A549 (cell line): ENCODE results near the gene LIPH. TPM values are rescaled to one million over a fixed set of nuclear protein-coding genes. Genes with fewer than 3 reads are reported as not detected.
A peak's percentile ranks its signal among the peaks of the same experiment; 100 is the strongest.
"Not testable (repeated sequence)": the region's sequence is repeated elsewhere in the genome, so short reads cannot be mapped to it uniquely, and the experiment has no call there.

Experiments used
- ATAC-seq, 2 experiments: fragments of 200-7000 bp in 1 of 2; fragments of >200 bp in 1 of 2; cut with Nextera tagmentation in 1 of 2; cut with Tn5 transposase in 1 of 2; 3 replicates each; pipeline versions ENCODE4 v1.8.0 to v1.9.1; 2018 to 2020; ENCODE audit warnings: mild to moderate bottlenecking in 1 of 2, moderate library complexity in 1 of 2
- CTCF ChIA-PET: fragments of 300-600 bp; sonication (Branson Sonifier 250); formaldehyde crosslinking; extraction: SDS; loops from one replicate; lab custom pipeline; 2021; ENCODE audit warnings: antibody characterized with exemption, inconsistent platforms; lab: Yijun Ruan, JAX
- POLR2A ChIA-PET: fragments of 350-600 bp; formaldehyde crosslinking; extraction: SDS; loops from one replicate; lab custom pipeline; 2021; ENCODE audit warnings: antibody characterized with exemption, inconsistent platforms; lab: Yijun Ruan, JAX
- DNase-seq, 2 experiments: peaks; one replicate each; pipeline versions ENCODE4 v3.0.0 to v3.0.0-alpha.2; 2011 to 2016; ENCODE audit warnings: low read depth in 1 of 2, low spot score in 1 of 2
- FAIRE-seq: peaks from 2 replicates; lab custom pipeline; 2011; peaks lifted over from hg19 to GRCh38; lab: Jason Lieb, UNC
- H3K27ac ChIP-seq, 2 experiments: fragments of >200 bp; sonication (Bioruptor Twin); formaldehyde crosslinking; 3 replicates each; pipeline ENCODE4 v1.5.1; 2016 to 2017
- H3K4me1 ChIP-seq: fragments of >200 bp; sonication (Bioruptor Twin); formaldehyde crosslinking; 3 replicates; pipeline ENCODE4 v1.6.1; 2016
- H3K4me2 ChIP-seq: fragments of >200 bp; sonication (Bioruptor Twin); formaldehyde crosslinking; 3 replicates; pipeline ENCODE4 v1.6.1; 2016
- H3K4me3 ChIP-seq: fragments of >200 bp; sonication (Bioruptor Twin); formaldehyde crosslinking; 3 replicates; pipeline ENCODE4 v1.5.1; 2016
- H3K9me3 ChIP-seq: fragments of >200 bp; sonication (Bioruptor Twin); formaldehyde crosslinking; 3 replicates; pipeline ENCODE4 v1.6.1; 2016
- CHD4 ChIP-seq: fragments of 200-600 bp; sonication (generic); IDR thresholded peaks from 2 replicates; pipeline ENCODE4 v1.6.1; 2016; ENCODE audit warnings: antibody characterized with exemption, mild to moderate bottlenecking, borderline replicate concordance
- CTCF ChIP-seq: fragments of >200 bp; sonication (Bioruptor Twin); formaldehyde crosslinking; IDR thresholded peaks from 3 replicates; pipeline ENCODE4 v1.5.1; 2016
- ELK1 ChIP-seq: fragments of 150-350 bp; IDR thresholded peaks from 2 replicates; pipeline ENCODE4 v1.6.1; 2014; ENCODE audit warnings: low read depth, mild to moderate bottlenecking, low read length
- FOSB ChIP-seq: fragments of 250-450 bp; sonication (Bioruptor Pico); IDR thresholded peaks from 2 replicates; pipeline ENCODE4 v1.5.0; 2020; ENCODE audit warnings: mild to moderate bottlenecking, moderate library complexity
- FOSL2 ChIP-seq, 2 experiments: fragments of 450-650 bp in 1 of 2; fragments of >200 bp in 1 of 2; sonication (Bioruptor Twin) in 1 of 2; formaldehyde crosslinking; IDR thresholded peaks; 2 replicates each; pipeline versions ENCODE4 v1.5.0 to v1.6.1; 2016 to 2020; ENCODE audit warnings: mild to moderate bottlenecking in 1 of 2, moderate library complexity in 1 of 2
- GATA3 ChIP-seq: IDR thresholded peaks from 2 replicates; pipeline ENCODE4 v1.6.1; 2012; ENCODE audit warnings: borderline replicate concordance
- HES2 ChIP-seq: fragments of >200 bp; sonication (Bioruptor Twin); formaldehyde crosslinking; IDR thresholded peaks from 2 replicates; pipeline ENCODE4 v1.6.1; 2016
- HEYL ChIP-seq: fragments of 250-450 bp; sonication (Bioruptor Pico); IDR thresholded peaks from 2 replicates; pipeline ENCODE4 v1.8.0; 2021; ENCODE audit warnings: mild to moderate bottlenecking, moderate library complexity
- HMGXB4 ChIP-seq: fragments of 250-450 bp; sonication (Bioruptor Pico); IDR thresholded peaks from 2 replicates; pipeline ENCODE4 v1.5.0; 2021; ENCODE audit warnings: mild to moderate bottlenecking, moderate library complexity, borderline replicate concordance
- KDM1A ChIP-seq: fragments of 200-600 bp; sonication (generic); IDR thresholded peaks from 2 replicates; pipeline ENCODE4 v1.6.1; 2016; ENCODE audit warnings: low read depth, mild to moderate bottlenecking
- MAFK ChIP-seq: fragments of 450-650 bp; IDR thresholded peaks from 2 replicates; pipeline ENCODE4 v1.6.1; 2014; ENCODE audit not compliant: partially characterized antibody
- MAX ChIP-seq: IDR thresholded peaks from 2 replicates; pipeline ENCODE4 v1.6.1; 2012
- MYC ChIP-seq: IDR thresholded peaks from 2 replicates; pipeline ENCODE4 v1.6.1; 2012; ENCODE audit warnings: mild to moderate bottlenecking, inconsistent platforms, low read length, improper control_type of control experiment, borderline replicate concordance
- RAD21 ChIP-seq, 2 experiments: fragments of >200 bp in 1 of 2; sonication (Bioruptor Twin) in 1 of 2; formaldehyde crosslinking in 1 of 2; IDR thresholded peaks in 1 of 2; conservative IDR thresholded peaks in 1 of 2; 2 replicates in 1 of 2; 3 replicates in 1 of 2; pipeline ENCODE4 v1.6.1; 2012 to 2018; ENCODE audit warnings: inconsistent platforms in 1 of 2
- RARB ChIP-seq: fragments of 250-450 bp; sonication (Bioruptor Pico); IDR thresholded peaks from 2 replicates; pipeline ENCODE4 v1.8.0; 2021; ENCODE audit warnings: mild to moderate bottlenecking, moderate library complexity
- SMC3 ChIP-seq: fragments of >200 bp; sonication (Bioruptor Twin); formaldehyde crosslinking; IDR thresholded peaks from 3 replicates; pipeline ENCODE4 v1.6.1; 2018; ENCODE audit warnings: inconsistent platforms
- SREBF2 ChIP-seq: fragments of 450-650 bp; IDR thresholded peaks from 2 replicates; pipeline ENCODE4 v1.6.1; 2014; ENCODE audit warnings: mild to moderate bottlenecking, moderate library complexity
- TFCP2L1 ChIP-seq: fragments of 250-450 bp; sonication (Bioruptor Pico); IDR thresholded peaks from 2 replicates; pipeline ENCODE4 v1.5.0; 2021; ENCODE audit warnings: mild to moderate bottlenecking
- ZC3H11A ChIP-seq: fragments of 450-650 bp; IDR thresholded peaks from 2 replicates; pipeline ENCODE4 v1.6.1; 2014; ENCODE audit warnings: antibody characterized with exemption, mild to moderate bottlenecking
- WGBS: methylation state at CpG from one replicate; pipeline ENCODE4 v1.1.6; 2017; ENCODE audit errors: missing lambda C conversion rate; 5-methylcytosine and 5-hydroxymethylcytosine counted together
- polyA plus RNA-seq, 4 experiments: library from polyadenylated mRNA; depleted of rRNA in 3 of 4; stranded (reverse); fragments of >200 nt; fragmentation: RNase III in 1 of 4; extraction: RNeasy Plus Mini Kit Qiagen cat#74134 plus additional on column Dnase treatment in 1 of 4; gene quantifications; 2 replicates in 3 of 4; 3 replicates in 1 of 4; pipeline ENCODE4 v1.2.3, GENCODE V29; 2011 to 2017

The LIPH gene
- polyA plus RNA-seq, 2 of the 4 experiments (the other 2 are of a cell fraction), result 6.9 to 34.9 TPM

- ATAC-seq (no peak), FAIRE-seq (no peak), DNase-seq (no peak)
- ChIA-PET POLR2A (no interaction called here), CTCF (no interaction called here)
- peaks cover 6% of the 10 kb centered on the region; the same call in 1 of the 3 replicates for H3K4me1 ChIP-seq
- no peaks in the 10 kb centered on the region for H3K9me3 ChIP-seq
- no peak overlapping the region for H3K4me3 ChIP-seq
- no peak overlapping the region for H3K27ac ChIP-seq
- H3K4me2 ChIP-seq, result no peak overlapping the region
- TF ChIP-seq HEYL (CRISPR knock-in tag) (no peak), CHD4 (no peak), FOSB (CRISPR knock-in tag) (no peak), MAX (no peak), ZC3H11A (no peak)
- 89% methylated on average over 3 of the region's 3 CpGs for WGBS
Measured at GRCh38 chr3:185582236-185582635, 29.8 kb upstream of the LIPH start.

- not testable (repeated sequence) for H3K9me3 ChIP-seq
- peak; percentile 35 to 47; a peak in 4 of 5 replicates for TF ChIP-seq RAD21 (conservative IDR thresholded peaks at IDR 0.05 in 1 of 2, IDR thresholded peaks at IDR 0.05 in 1 of 2)
- TF ChIP-seq CTCF, result peak; percentile 48; the same call in 2 of the 3 replicates
- TF ChIP-seq, all 56 proteins: peak for 2; not testable (repeated sequence) for 54
- CTCF ChIA-PET, result interaction anchor here (0.7 to 5.7 kb wide), 15 partner anchors 10 to 233 kb away, joined by 3 to 50 read pairs (median 5); partner anchors contain the start of genes SENP2 and TMEM41A
- peak overlapping the region; percentile 7; the same call in 2 of the 3 replicates for H3K4me2 ChIP-seq
- POLR2A ChIA-PET, H3K27ac ChIP-seq, FAIRE-seq, H3K4me1 ChIP-seq, H3K4me3 ChIP-seq: not testable (repeated sequence)
- 30% methylated on average over 17 of the region's 17 CpGs for WGBS
- DNase-seq, result peak in 1 of 2 experiments; percentile 63
- ATAC-seq, result peak; percentile 77 to 91; a peak in 5 of 6 replicates
Measured at GRCh38 chr3:185575108-185575869, 22.9 kb upstream of the LIPH start.

- H3K4me1 ChIP-seq, result no peaks in the 10 kb centered on the region
- no peak for TF ChIP-seq CHD4
- no peak for TF ChIP-seq TFCP2L1 (CRISPR knock-in tag)
- TF ChIP-seq MYC, result no peak
- no peak for TF ChIP-seq SREBF2
- no peak overlapping the region for H3K4me3 ChIP-seq
- ATAC-seq, result no peak
- CTCF ChIA-PET, result interaction anchor here (0.6 to 5.7 kb wide), 4 partner anchors 13 to 115 kb away, joined by 3 to 50 read pairs (median 6); no protein-coding TSS in a partner anchor
- H3K4me2 ChIP-seq, result no peak overlapping the region
- H3K27ac ChIP-seq, result no peak overlapping the region
- DNase-seq, result no peak
- H3K9me3 ChIP-seq, result peaks cover 5% of the 10 kb centered on the region; the same call in 1 of the 3 replicates
- FAIRE-seq, result no peak
- 67% methylated on average over 5 of the region's 5 CpGs for WGBS
- POLR2A ChIA-PET, result no interaction called here
Measured at GRCh38 chr3:185572183-185572582, 19.8 kb upstream of the LIPH start.

- CTCF ChIA-PET, result interaction anchor here (1.1 to 5.8 kb wide), 3 partner anchors 12 to 101 kb away, joined by 6 to 50 read pairs (median 35); no protein-coding TSS in a partner anchor
- no peak for FAIRE-seq
- no peak for TF ChIP-seq SMC3
- no peak for TF ChIP-seq MAX
- TF ChIP-seq ELK1, result no peak
- no peak for TF ChIP-seq RARB (CRISPR knock-in tag)
- TF ChIP-seq HES2, result no peak
- no peak for TF ChIP-seq HEYL (CRISPR knock-in tag)
- TF ChIP-seq HMGXB4, result no peak
- TF ChIP-seq FOSL2 (IDR thresholded peaks at IDR 0.05), result no peak
- no peak for TF ChIP-seq FOSL2 (CRISPR knock-in tag; IDR thresholded peaks at IDR 0.05)
- TF ChIP-seq FOSB (CRISPR knock-in tag), result no peak
- TF ChIP-seq KDM1A, result no peak
- TF ChIP-seq MAFK, result no peak
- TF ChIP-seq GATA3, result no peak
- POLR2A ChIA-PET, result interaction anchor here (0.6 kb wide), 1 partner anchor 119 kb away, joined by 3 read pairs; no protein-coding TSS in a partner anchor
- Histone ChIP-seq H3K4me3 (no peak overlapping the region), H3K4me1 (peaks cover 14% of the 10 kb centered on the region), H3K4me2 (no peak overlapping the region), H3K9me3 (no peaks in the 10 kb centered on the region), H3K27ac (no peak overlapping the region)
- no peak for DNase-seq
- 91% methylated on average over 5 of the region's 5 CpGs for WGBS
- ATAC-seq, result no peak
Measured at GRCh38 chr3:185561958-185562357, 9.6 kb upstream of the LIPH start.
